NT2/D1 (cell line): ENCODE results near the gene CHIC1.
"Not testable (repeated sequence)": the region's sequence is repeated elsewhere in the genome, so short reads cannot be mapped to it uniquely, and the experiment has no call there.

Experiments used
- SUZ12 ChIP-seq: IDR thresholded peaks from 2 replicates; pipeline ENCODE4 v1.6.1; 2011; ENCODE audit not compliant: insufficient read length, insufficient read depth; ENCODE audit errors: extremely low read depth
- YY1 ChIP-seq: IDR thresholded peaks from 2 replicates; pipeline ENCODE4 v1.6.1; 2011; ENCODE audit not compliant: insufficient read length, insufficient read depth

GRCh38 chrX:73531655-73532054, 31.3 kb upstream of the CHIC1 start:
- TF ChIP-seq YY1, SUZ12: not testable (repeated sequence)
